K562 (cell line): Measurements from ENCODE around the gene H2BK1. TPM values are rescaled to one million over a fixed set of nuclear protein-coding genes. Genes with fewer than 3 reads are reported as not detected.

ENCODE experiments used
- ATAC-seq: fragments of 200-7000 bp; cut with Tn5 transposase; 3 replicates; pipeline ENCODE4 v1.9.1; 2020; ENCODE audit warnings: moderate library complexity
- BruUV-seq: library from RNA; stranded (reverse); fragments of 400-500 nt; replicated peaks from 2 replicates; lab custom pipeline; 2021; lab: Mats Ljungman, UMichigan
- CTCF ChIA-PET: fragments of 300-600 bp; formaldehyde crosslinking; extraction: SDS; loops from one replicate; lab custom pipeline; 2021; ENCODE audit warnings: low intra/inter-chr PET ratio; lab: Yijun Ruan, JAX
- POLR2A ChIA-PET: fragments of 300-600, 350-650 bp; sonication (Branson Sonifier 250); formaldehyde crosslinking; extraction: SDS; loops from one replicate; lab custom pipeline; 2021; ENCODE audit warnings: antibody characterized with exemption, inconsistent platforms; lab: Yijun Ruan, JAX
- DNase-seq, 4 experiments: peaks; one replicate each; pipeline versions ENCODE4 v3.0.0 to v3.0.0-alpha.2; 2011 to 2018; ENCODE audit warnings: low spot score in 3 of 4, mixed read lengths in 3 of 4; ENCODE audit errors: extremely low read depth in 1 of 4
- FAIRE-seq: peaks from 2 replicates; lab custom pipeline; 2011; peaks lifted over from hg19 to GRCh38; lab: Jason Lieb, UNC
- H2AFZ ChIP-seq: 2 replicates; pipeline ENCODE4 v1.6.0; 2011; ENCODE audit warnings: low read depth, low read length, control low read depth, inconsistent platforms
- H3K27ac ChIP-seq: fragments of 200-600 bp; 3 replicates; pipeline ENCODE4 v1.8.0; 2011; ENCODE audit warnings: low read depth, mild to moderate bottlenecking, control low read depth, inconsistent platforms, low read length, moderate library complexity, mixed read lengths; ENCODE audit errors: extremely low read depth
- H3K27me3 ChIP-seq, 2 experiments: fragments of 300-600 bp in 1 of 2; 2 replicates in 1 of 2; 3 replicates in 1 of 2; pipeline versions ENCODE4 v1.6.0 to v1.8.0; 2011; ENCODE audit warnings: inconsistent platforms in 2 of 2, low read length in 2 of 2, mild to moderate bottlenecking in 1 of 2, mixed read lengths in 1 of 2, moderate library complexity in 1 of 2; ENCODE audit not compliant: control insufficient read depth in 2 of 2, insufficient read depth in 2 of 2
- H3K36me3 ChIP-seq: fragments of 300-600 bp; 3 replicates; pipeline ENCODE4 v1.8.0; 2011; ENCODE audit warnings: mild to moderate bottlenecking, low read length, inconsistent platforms; ENCODE audit not compliant: control insufficient read depth, insufficient read depth
- H3K4me1 ChIP-seq, 2 experiments: fragments of 200-600 bp in 1 of 2; replicated peaks in 1 of 2; 2 replicates in 1 of 2; 3 replicates in 1 of 2; pipeline versions ENCODE4 v1.5.1 to v1.8.0; 2011; ENCODE audit warnings: inconsistent platforms in 2 of 2, low read length in 2 of 2, mild to moderate bottlenecking in 1 of 2, mixed read lengths in 1 of 2, moderate library complexity in 1 of 2; ENCODE audit not compliant: control insufficient read depth in 2 of 2, insufficient read depth in 2 of 2
- H3K4me2 ChIP-seq: 2 replicates; pipeline ENCODE4 v1.6.1; 2011; ENCODE audit warnings: low read length, control low read depth, inconsistent platforms, mixed read lengths; ENCODE audit not compliant: insufficient read depth
- H3K4me3 ChIP-seq: fragments of 200-600 bp; sonication (generic), shearing (Covaris generic); 2 replicates; pipeline ENCODE4 v1.5.1; 2016; ENCODE audit warnings: control low read depth, inconsistent platforms
- H3K79me2 ChIP-seq: fragments of 200-600 bp; 3 replicates; pipeline ENCODE4 v1.8.0; 2011; ENCODE audit warnings: low read length, inconsistent platforms; ENCODE audit not compliant: control insufficient read depth, insufficient read depth
- H3K9ac ChIP-seq, 2 experiments: 2 replicates each; pipeline versions ENCODE4 v1.6.0 to v1.6.1; 2011; ENCODE audit warnings: low read depth in 2 of 2, low read length in 2 of 2, control low read depth in 1 of 2, inconsistent platforms in 1 of 2, mild to moderate bottlenecking in 1 of 2, mixed read lengths in 1 of 2; ENCODE audit not compliant: insufficient read depth in 1 of 2
- H3K9me1 ChIP-seq: one replicate; pipeline ENCODE4 v1.6.0; 2011; ENCODE audit warnings: inconsistent platforms, mild to moderate bottlenecking, low read length, moderate library complexity; ENCODE audit not compliant: control insufficient read depth, insufficient read depth
- H3K9me3 ChIP-seq: replicated peaks from 2 replicates; pipeline ENCODE4 v1.5.1; 2011; ENCODE audit warnings: low read depth, low read length, inconsistent platforms; ENCODE audit not compliant: control insufficient read depth, insufficient read depth
- H4K20me1 ChIP-seq: replicated peaks from 2 replicates; pipeline ENCODE4 v1.6.1; 2011; ENCODE audit warnings: low read length, inconsistent platforms, mixed read lengths; ENCODE audit not compliant: control insufficient read depth, insufficient read depth
- CAMTA2 ChIP-seq: fragments of 250-450 bp; sonication (Bioruptor Pico); conservative IDR thresholded peaks from 2 replicates; pipeline ENCODE4 v1.5.1; 2022
- DACH1 ChIP-seq: fragments of 450-650 bp; IDR thresholded peaks from 2 replicates; pipeline ENCODE4 v1.6.1; 2018; ENCODE audit not compliant: partially characterized antibody
- EGR1 ChIP-seq: fragments of 450-650 bp; conservative IDR thresholded peaks from 2 replicates; pipeline ENCODE4 v1.6.1; 2017; ENCODE audit warnings: mild to moderate bottlenecking
- EZH2 ChIP-seq: IDR thresholded peaks from 2 replicates; pipeline ENCODE4 v1.6.1; 2012; ENCODE audit warnings: low read depth, mild to moderate bottlenecking, inconsistent platforms, low read length, borderline replicate concordance
- FOXJ2 ChIP-seq: fragments of 200-800 bp; sonication (Bioruptor generic); IDR thresholded peaks from 2 replicates; pipeline ENCODE4 v1.6.1; 2016; ENCODE audit warnings: missing genetic modification characterization, missing compliant biosample characterization
- RBM25 ChIP-seq: fragments of 200-400 bp; formaldehyde crosslinking; IDR thresholded peaks from 2 replicates; pipeline ENCODE4 v1.6.1; 2018; ENCODE audit warnings: low read length, low read depth, moderate library complexity; ENCODE audit not compliant: severe bottlenecking
- RFX1 ChIP-seq: fragments of 450-650 bp; IDR thresholded peaks from 2 replicates; pipeline ENCODE4 v1.6.1; 2016; ENCODE audit warnings: mild to moderate bottlenecking, moderate library complexity
- RFX5 ChIP-seq: IDR thresholded peaks from 2 replicates; pipeline ENCODE4 v1.6.1; 2011; ENCODE audit warnings: low read depth, mild to moderate bottlenecking, improper control_type of control experiment, low read length
- XRCC5 ChIP-seq: fragments of 200-400 bp; formaldehyde crosslinking; IDR thresholded peaks from 2 replicates; pipeline ENCODE4 v1.6.1; 2017; ENCODE audit warnings: low read depth, mild to moderate bottlenecking, low read length
- ZNF311 ChIP-seq: fragments of 250-450 bp; sonication (Bioruptor Pico); IDR thresholded peaks from 2 replicates; pipeline ENCODE4 v1.4.0; 2020; ENCODE audit warnings: mild to moderate bottlenecking, moderate library complexity
- whole genome bisulfite sequencing: fragments of 100-300 bp; shearing (Covaris generic); methylation state at CpG from one replicate; pipeline ENCODE4 v1.1.6; 2016; ENCODE audit warnings: low coverage, mixed read lengths; ENCODE audit not compliant: insufficient coverage; ENCODE audit errors: missing lambda C conversion rate; 5-methylcytosine and 5-hydroxymethylcytosine counted together
- in situ Hi-C: fragments of 300-500 bp; cut with MboI; formaldehyde crosslinking; loops from 4 replicates; pipeline ENCODE4 v1.15.0; 2018; ENCODE audit warnings: inconsistent platforms, mixed read lengths
- intact Hi-C: fragments of 100-400 bp; cut with micrococcal nuclease; formaldehyde crosslinking; loops from 2 replicates; pipeline ENCODE4 v1.14.2; 2022
- polyA plus RNA-seq, 8 experiments: library from polyadenylated mRNA; depleted of rRNA in 4 of 8; stranded (reverse) in 5 of 8; unstranded in 3 of 8; fragments of >200 nt; fragmentation: Nextera tagmentation in 2 of 8; fragmentation: Illumina TruSeq in 1 of 8; extraction: Ambion mirVana in 2 of 8; extraction: Trizol in 1 of 8; gene quantifications; 2 replicates each; pipeline versions ENCODE4 v1.2.1 to v1.2.3, GENCODE V29; 2011 to 2014; ENCODE audit warnings: inconsistent platforms in 1 of 8, missing spikeins in 1 of 8
- total RNA-seq, 7 experiments: library from RNA; depleted of rRNA in 6 of 7; stranded (reverse); fragments of >200 nt in 6 of 7; fragmentation: Illumina TruSeq in 2 of 7; extraction: Trizol in 2 of 7; gene quantifications; 2 replicates each; pipeline versions ENCODE4 v1.2.1 to v1.2.3, GENCODE V29; 2011 to 2021; ENCODE audit warnings: low replicate concordance in 1 of 7
- TF ChIP-seq, protein P1 (sequence below): fragments of 250-450 bp; sonication (Bioruptor Pico); IDR thresholded peaks from 2 replicates; pipeline ENCODE4 v1.4.0; 2020; ENCODE audit warnings: mild to moderate bottlenecking, moderate library complexity

H2BK1 gene
- total and polyA plus RNA-seq, 9 of the 15 experiments (the other 6 are each of a cell fraction or from before 2014, with no cell fraction given), result not detected

DNA sequence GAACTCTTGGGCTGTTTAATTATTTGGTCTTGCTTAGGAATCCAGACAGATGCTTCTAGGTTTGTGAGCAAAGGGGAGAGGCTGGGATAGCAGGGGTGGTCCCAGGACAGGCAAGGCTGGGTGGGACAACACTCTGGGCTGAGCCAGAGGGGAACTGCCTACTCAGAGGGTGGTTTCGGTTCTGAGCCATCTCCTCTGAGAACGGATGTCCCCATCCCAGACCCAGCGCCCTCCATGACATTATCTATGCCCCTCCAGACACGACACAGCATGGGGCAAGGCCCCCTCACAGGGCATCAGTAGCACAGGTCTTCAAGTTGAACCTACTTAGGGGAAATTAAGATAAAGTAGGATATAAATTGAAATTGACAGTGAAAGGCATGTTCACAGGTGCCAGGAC, 30.3 kb downstream of the H2BK1 start (continued):
- TF ChIP-seq RBM25, result no peak
- no peak for TF ChIP-seq XRCC5

DNA sequence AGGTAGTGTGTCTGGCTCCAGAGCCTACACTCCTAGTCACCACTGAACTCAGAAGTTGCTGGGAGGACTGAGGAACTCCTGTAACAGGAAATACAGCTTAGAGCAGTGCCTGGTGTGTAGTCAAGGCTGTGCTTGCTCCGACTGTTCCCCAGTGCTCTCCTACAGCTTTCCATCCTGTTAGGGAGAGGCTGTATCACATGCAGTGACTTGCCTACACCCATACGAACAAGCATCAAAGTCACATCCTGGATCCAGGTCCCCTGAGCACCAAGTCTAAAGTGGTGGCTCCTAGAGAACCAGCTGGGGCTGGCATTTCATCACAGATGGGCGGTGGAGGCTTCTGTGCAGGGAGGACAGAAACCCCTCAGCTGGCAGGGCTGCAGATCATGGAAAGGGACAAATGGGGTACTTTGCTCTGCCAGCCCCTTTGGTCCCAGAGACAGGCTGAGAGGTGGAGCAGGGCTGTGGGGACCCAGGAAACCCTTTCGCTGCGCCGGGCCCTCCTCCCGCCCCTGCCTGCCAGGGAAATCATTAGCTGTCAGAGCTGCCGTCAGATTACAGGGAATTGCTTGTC, 30.9 kb downstream of the H2BK1 start:
- Histone ChIP-seq H3K36me3 (no peaks in the 10 kb centered on the region), H3K9me1 (peaks cover 3% of the 10 kb centered on the region), H3K4me1 (peaks cover 0 to 18% of the 10 kb centered on the region in 2 experiments; a peak in 2 of 5 replicates), H3K9ac (no peak overlapping the region), H2AFZ (no peak overlapping the region), H3K4me3 (no peak overlapping the region), H4K20me1 (peaks cover 16% of the 10 kb centered on the region; the same call in 1 of the 2 replicates), H3K27me3 (peaks cover 55 to 80% of the 10 kb centered on the region in 2 experiments), H3K4me2 (no peak overlapping the region), H3K27ac (no peak overlapping the region), H3K79me2 (no peaks in the 10 kb centered on the region), H3K9me3 (no peaks in the 10 kb centered on the region; the same call in 1 of the 2 replicates)
- ChIA-PET CTCF (no interaction called here), POLR2A (interaction anchor here (0.7 to 1.4 kb wide), 3 partner anchors 10 to 85 kb away, joined by 3 to 4 read pairs (median 3); no protein-coding TSS in a partner anchor)
- ATAC-seq (peak; percentile 12; the same call in 1 of the 3 replicates), FAIRE-seq (no peak), DNase-seq (no peak)
- under 1% methylated on average over 8 of the region's 8 CpGs for WGBS
- in situ Hi-C loops, result no loop called here
- BruUV-seq, result no TSS peak
- peak; percentile 59; the same call in 1 of the 2 replicates for TF ChIP-seq EZH2
- TF ChIP-seq DACH1, result peak; percentile 31
- TF ChIP-seq RFX1, result no peak
- TF ChIP-seq CAMTA2 (CRISPR knock-in tag), result no peak
- no peak for TF ChIP-seq FOXJ2 (tag)
- TF ChIP-seq ZNF311, result no peak
- TF ChIP-seq EGR1, result no peak
- TF ChIP-seq, protein P1, sequence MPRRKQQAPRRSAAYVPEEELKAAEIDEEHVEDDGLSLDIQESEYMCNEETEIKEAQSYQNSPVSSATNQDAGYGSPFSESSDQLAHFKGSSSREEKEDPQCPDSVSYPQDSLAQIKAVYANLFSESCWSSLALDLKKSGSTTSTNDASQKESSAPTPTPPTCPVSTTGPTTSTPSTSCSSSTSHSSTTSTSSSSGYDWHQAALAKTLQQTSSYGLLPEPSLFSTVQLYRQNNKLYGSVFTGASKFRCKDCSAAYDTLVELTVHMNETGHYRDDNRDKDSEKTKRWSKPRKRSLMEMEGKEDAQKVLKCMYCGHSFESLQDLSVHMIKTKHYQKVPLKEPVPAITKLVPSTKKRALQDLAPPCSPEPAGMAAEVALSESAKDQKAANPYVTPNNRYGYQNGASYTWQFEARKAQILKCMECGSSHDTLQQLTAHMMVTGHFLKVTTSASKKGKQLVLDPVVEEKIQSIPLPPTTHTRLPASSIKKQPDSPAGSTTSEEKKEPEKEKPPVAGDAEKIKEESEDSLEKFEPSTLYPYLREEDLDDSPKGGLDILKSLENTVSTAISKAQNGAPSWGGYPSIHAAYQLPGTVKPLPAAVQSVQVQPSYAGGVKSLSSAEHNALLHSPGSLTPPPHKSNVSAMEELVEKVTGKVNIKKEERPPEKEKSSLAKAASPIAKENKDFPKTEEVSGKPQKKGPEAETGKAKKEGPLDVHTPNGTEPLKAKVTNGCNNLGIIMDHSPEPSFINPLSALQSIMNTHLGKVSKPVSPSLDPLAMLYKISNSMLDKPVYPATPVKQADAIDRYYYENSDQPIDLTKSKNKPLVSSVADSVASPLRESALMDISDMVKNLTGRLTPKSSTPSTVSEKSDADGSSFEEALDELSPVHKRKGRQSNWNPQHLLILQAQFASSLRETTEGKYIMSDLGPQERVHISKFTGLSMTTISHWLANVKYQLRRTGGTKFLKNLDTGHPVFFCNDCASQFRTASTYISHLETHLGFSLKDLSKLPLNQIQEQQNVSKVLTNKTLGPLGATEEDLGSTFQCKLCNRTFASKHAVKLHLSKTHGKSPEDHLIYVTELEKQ (CRISPR knock-in tag), result no peak
- TF ChIP-seq RFX5, result no peak
- intact Hi-C loops, result loop anchor here (10.0 kb wide), 2 partner anchors 165 to 215 kb away; no protein-coding TSS in a partner anchor
